HepG2 (cell line): ENCODE data around the gene CREM. TPM values are rescaled to one million over a fixed set of nuclear protein-coding genes. Genes with fewer than 3 reads are reported as not detected.

ENCODE experiments used
- HNF4A ChIP-seq: sonication (generic); formaldehyde crosslinking; IDR thresholded peaks from 2 replicates; pipeline ENCODE4 v1.4.0; 2020; ENCODE audit warnings: missing genetic modification reagents
- JUND ChIP-seq: sonication (generic); formaldehyde crosslinking; IDR thresholded peaks from 2 replicates; pipeline ENCODE4 v1.8.0; 2022; ENCODE audit warnings: mild to moderate bottlenecking, missing genetic modification reagents
- PAX8 ChIP-seq: sonication (generic); formaldehyde crosslinking; IDR thresholded peaks from 2 replicates; pipeline ENCODE4 v1.8.0; 2022; ENCODE audit warnings: mild to moderate bottlenecking, missing genetic modification reagents, borderline replicate concordance
- SOX5 ChIP-seq: IDR thresholded peaks from 2 replicates; pipeline ENCODE4 v1.6.1; 2016; ENCODE audit warnings: borderline replicate concordance
- polyA plus RNA-seq, 8 experiments: library from polyadenylated mRNA; depleted of rRNA in 3 of 8; stranded (reverse) in 7 of 8; unstranded in 1 of 8; fragments of >200 nt; fragmentation: Illumina TruSeq in 4 of 8; extraction: Trizol in 4 of 8; gene quantifications; 2 replicates each; pipeline versions ENCODE4 v1.2.1 to v1.2.3, GENCODE V29; 2011 to 2016; ENCODE audit warnings: low read depth in 4 of 8, missing spikeins in 1 of 8, mixed read lengths in 1 of 8; ENCODE audit not compliant: insufficient read depth in 1 of 8
- total RNA-seq, 5 experiments: library from RNA; depleted of rRNA; stranded (reverse); fragments of >200 nt; fragmentation: Illumina TruSeq; extraction: Trizol; gene quantifications; 2 replicates each; pipeline ENCODE4 v1.2.3, GENCODE V29; 2016; ENCODE audit warnings: low read depth in 1 of 5
- TF ChIP-seq, protein P1 (sequence below): sonication (generic); formaldehyde crosslinking; IDR thresholded peaks from 2 replicates; pipeline ENCODE4 v1.4.0; 2020; ENCODE audit warnings: missing genetic modification reagents, borderline replicate concordance
- TF ChIP-seq, protein P2 (sequence below): sonication (generic); formaldehyde crosslinking; IDR thresholded peaks from 2 replicates; pipeline ENCODE4 v1.4.0; 2020; ENCODE audit warnings: mild to moderate bottlenecking, missing genetic modification reagents

CREM gene
- total and polyA plus RNA-seq, 2 of the 13 experiments (the other 11 are each of a cell fraction or from before 2014, with no cell fraction given) = 21.3 to 25.4 TPM

DNA sequence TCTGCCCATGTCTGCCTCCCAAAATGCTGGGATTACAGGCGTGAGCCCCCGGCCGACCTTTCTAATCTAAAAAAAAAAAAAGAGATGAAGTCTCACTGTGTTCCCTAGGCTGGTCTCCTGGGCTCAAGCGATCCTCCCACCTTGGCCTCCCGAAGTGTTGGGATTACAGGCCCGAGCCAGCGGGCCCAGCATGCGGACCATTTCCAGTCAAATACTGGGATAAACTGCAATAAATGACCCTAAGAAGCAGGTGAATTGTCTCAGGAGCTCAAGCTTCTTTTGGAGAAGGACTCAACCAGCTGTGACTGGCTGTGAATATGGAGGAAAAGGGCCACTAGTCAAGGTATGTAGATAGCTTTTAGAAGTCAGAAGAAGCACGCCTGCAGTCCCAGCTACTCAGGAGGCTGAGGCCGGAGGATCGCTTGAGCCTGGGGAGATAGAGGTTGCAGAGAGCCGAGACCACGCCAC is 550 bp upstream of the CREM start (continued):
- TF ChIP-seq PAX8 (CRISPR knock-in tag) (no peak), SOX5 (CRISPR knock-in tag) (no peak), HNF4A (0 out of 2 replicates have a peak, but pooled peaks have one; percentile 4), JUND (CRISPR knock-in tag) (no peak)
- TF ChIP-seq, protein P1, sequence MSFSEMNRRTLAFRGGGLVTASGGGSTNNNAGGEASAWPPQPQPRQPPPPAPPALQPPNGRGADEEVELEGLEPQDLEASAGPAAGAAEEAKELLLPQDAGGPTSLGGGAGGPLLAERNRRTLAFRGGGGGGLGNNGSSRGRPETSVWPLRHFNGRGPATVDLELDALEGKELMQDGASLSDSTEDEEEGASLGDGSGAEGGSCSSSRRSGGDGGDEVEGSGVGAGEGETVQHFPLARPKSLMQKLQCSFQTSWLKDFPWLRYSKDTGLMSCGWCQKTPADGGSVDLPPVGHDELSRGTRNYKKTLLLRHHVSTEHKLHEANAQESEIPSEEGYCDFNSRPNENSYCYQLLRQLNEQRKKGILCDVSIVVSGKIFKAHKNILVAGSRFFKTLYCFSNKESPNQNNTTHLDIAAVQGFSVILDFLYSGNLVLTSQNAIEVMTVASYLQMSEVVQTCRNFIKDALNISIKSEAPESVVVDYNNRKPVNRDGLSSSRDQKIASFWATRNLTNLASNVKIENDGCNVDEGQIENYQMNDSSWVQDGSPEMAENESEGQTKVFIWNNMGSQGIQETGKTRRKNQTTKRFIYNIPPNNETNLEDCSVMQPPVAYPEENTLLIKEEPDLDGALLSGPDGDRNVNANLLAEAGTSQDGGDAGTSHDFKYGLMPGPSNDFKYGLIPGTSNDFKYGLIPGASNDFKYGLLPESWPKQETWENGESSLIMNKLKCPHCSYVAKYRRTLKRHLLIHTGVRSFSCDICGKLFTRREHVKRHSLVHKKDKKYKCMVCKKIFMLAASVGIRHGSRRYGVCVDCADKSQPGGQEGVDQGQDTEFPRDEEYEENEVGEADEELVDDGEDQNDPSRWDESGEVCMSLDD = 0 out of 2 replicates have a peak, but pooled peaks have one; percentile 44
- TF ChIP-seq, protein P2, sequence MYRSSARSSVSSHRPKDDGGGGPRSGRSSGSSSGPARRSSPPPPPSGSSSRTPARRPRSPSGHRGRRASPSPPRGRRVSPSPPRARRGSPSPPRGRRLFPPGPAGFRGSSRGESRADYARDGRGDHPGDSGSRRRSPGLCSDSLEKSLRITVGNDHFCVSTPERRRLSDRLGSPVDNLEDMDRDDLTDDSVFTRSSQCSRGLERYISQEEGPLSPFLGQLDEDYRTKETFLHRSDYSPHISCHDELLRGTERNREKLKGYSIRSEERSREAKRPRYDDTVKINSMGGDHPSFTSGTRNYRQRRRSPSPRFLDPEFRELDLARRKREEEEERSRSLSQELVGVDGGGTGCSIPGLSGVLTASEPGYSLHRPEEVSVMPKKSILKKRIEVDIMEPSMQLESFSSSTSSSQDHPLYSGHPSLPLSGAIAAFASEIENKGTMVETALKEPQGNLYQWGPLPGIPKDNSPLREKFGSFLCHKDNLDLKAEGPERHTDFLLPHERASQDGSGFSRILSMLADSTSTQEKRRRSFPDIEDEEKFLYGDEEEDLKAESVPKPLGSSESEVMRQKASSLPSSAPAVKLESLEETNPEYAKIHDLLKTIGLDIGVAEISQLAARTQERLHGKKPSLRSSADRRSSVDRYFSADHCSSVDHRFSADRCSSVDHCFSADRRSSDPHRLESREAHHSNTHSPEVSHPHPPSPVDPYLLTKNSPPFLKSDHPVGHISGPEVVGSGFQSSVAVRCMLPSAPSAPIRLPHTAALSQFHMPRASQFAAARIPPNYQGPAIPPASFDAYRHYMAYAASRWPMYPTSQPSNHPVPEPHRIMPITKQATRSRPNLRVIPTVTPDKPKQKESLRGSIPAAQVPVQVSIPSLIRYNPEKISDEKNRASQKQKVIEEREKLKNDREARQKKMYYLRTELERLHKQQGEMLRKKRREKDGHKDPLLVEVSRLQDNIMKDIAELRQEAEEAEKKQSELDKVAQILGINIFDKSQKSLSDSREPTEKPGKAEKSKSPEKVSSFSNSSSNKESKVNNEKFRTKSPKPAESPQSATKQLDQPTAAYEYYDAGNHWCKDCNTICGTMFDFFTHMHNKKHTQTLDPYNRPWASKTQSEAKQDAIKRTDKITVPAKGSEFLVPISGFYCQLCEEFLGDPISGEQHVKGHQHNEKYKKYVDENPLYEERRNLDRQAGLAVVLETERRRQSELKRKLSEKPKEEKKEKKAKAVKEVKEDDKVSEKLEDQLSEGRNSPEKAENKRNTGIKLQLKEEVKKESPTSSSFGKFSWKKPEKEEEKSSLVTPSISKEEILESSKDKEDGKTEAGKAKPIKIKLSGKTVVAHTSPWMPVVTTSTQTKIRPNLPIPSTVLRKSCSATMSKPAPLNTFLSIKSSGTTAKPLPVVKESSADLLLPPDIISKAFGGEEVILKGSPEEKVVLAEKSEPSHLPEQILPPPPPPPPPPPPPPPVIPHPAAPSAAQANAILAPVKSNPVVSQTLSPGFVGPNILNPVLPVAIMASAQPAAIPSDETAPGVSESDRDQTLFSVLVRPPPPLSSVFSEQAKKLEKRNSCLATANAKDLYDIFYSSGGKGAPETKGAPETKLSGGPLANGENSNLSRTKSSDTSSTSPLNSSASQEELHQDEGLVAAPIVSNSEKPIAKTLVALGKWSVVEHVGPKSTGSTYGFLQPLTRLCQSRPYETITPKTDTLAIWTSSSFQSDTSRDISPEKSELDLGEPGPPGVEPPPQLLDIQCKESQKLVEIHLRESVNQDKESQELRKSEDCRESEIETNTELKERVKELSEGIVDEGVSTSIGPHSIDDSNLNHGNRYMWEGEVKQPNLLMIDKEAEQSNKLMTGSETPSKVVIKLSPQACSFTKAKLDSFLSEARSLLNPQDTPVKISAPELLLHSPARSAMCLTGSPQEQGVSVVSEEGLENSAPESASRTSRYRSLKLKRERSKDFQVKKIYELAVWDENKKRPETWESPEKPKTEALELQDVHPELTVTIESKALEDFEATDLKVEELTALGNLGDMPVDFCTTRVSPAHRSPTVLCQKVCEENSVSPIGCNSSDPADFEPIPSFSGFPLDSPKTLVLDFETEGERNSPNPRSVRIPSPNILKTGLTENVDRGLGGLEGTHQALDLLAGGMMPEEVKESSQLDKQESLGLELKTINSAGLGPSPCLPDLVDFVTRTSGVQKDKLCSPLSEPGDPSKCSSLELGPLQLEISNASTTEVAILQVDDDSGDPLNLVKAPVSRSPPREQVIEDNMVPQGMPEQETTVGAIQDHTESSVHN = no peak
